Chondrocyte (in vitro differentiated cells): ENCODE results near the gene FGF4. TPM values are rescaled to one million over a fixed set of nuclear protein-coding genes. Genes with fewer than 3 reads are reported as not detected.

ENCODE experiments used
- DNase-seq: peaks from one replicate; pipeline ENCODE4 v3.0.0; 2021; ENCODE audit warnings: mixed read lengths, low spot score
- H3K27ac Mint-ChIP-seq: one replicate; pipeline ENCODE4 v1.8.0; 2021; ENCODE audit warnings: mild to moderate bottlenecking, moderate library complexity, mixed read lengths; ENCODE audit not compliant: unreplicated experiment
- H3K27me3 Mint-ChIP-seq: 2 replicates; pipeline ENCODE4 v1.8.0; 2021; ENCODE audit warnings: low read depth, mixed read lengths
- H3K36me3 Mint-ChIP-seq: 2 replicates; pipeline ENCODE4 v1.8.0; 2021; ENCODE audit warnings: low read depth, mixed read lengths
- H3K4me1 Mint-ChIP-seq: 2 replicates; pipeline ENCODE4 v1.8.0; 2021; ENCODE audit warnings: low read depth, mild to moderate bottlenecking, mixed read lengths
- H3K4me3 Mint-ChIP-seq: one replicate; pipeline ENCODE4 v1.8.0; 2021; ENCODE audit warnings: mild to moderate bottlenecking, moderate library complexity, mixed read lengths; ENCODE audit not compliant: unreplicated experiment
- H3K9me3 Mint-ChIP-seq: 2 replicates; pipeline ENCODE4 v1.8.0; 2021; ENCODE audit warnings: low read depth, mixed read lengths
- CTCF ChIP-seq: fragments of 200-600 bp; sonication (generic); IDR thresholded peaks from 2 replicates; pipeline ENCODE4 v1.5.0; 2021; ENCODE audit warnings: antibody characterized with exemption, mild to moderate bottlenecking, moderate library complexity
- total RNA-seq: library from RNA; stranded (reverse); gene quantifications from 3 replicates; pipeline ENCODE4 v1.2.1, GENCODE V29; 2021

FGF4 gene
- total RNA-seq, 1 donor from 2014 or later, result not detected

GRCh38 chr11:69721745-69722144, 53.4 kb downstream of the FGF4 start:
- Mint-ChIP-seq H3K27me3 (peaks cover 39% of the 10 kb centered on the region), H3K9me3 (no peaks in the 10 kb centered on the region), H3K36me3 (no peaks in the 10 kb centered on the region), H3K4me3 (no peak overlapping the region), H3K27ac (no peak overlapping the region), H3K4me1 (peaks cover 2% of the 10 kb centered on the region)
- DNase-seq, result no peak
- peak; percentile 66 for TF ChIP-seq CTCF

- no peak for TF ChIP-seq CTCF
- Mint-ChIP-seq H3K4me1 (peaks cover 2% of the 10 kb centered on the region), H3K36me3 (no peaks in the 10 kb centered on the region), H3K27me3 (peaks cover 39% of the 10 kb centered on the region), H3K4me3 (no peak overlapping the region), H3K9me3 (no peaks in the 10 kb centered on the region), H3K27ac (no peak overlapping the region)
- DNase-seq, result no peak
Observed at GRCh38 chr11:69721106-69721505, 54.0 kb downstream of the FGF4 start.

Other genes with a start within 250 kb of the FGF4 start
- gene CCND1, start 134.2 kb downstream of the FGF4 start, total RNA-seq, result 129 to 300 TPM (median 130 TPM) in 3 replicates
- gene LTO1, start 100.0 kb downstream of the FGF4 start, total RNA-seq, result 15.5 to 21.9 TPM (median 16.2 TPM) in 3 replicates
- gene FGF19, start 71.3 kb downstream of the FGF4 start, total RNA-seq, result not detected in 3 replicates
- not detected in 3 replicates for gene FGF3, start 44.1 kb upstream of the FGF4 start, total RNA-seq